Adrenal gland (tissue), 12 donors: ENCODE data around the gene GPR176. TPM values are rescaled to one million over a fixed set of nuclear protein-coding genes. Genes with fewer than 3 reads are reported as not detected.

Source experiments
- DNase-seq, 7 donors: peaks; one replicate each; pipeline ENCODE4 v3.0.0-alpha.2; 2019 to 2020
- H3K27ac ChIP-seq, 5 donors: fragments of 200-600 bp; sonication (generic) in 4 of 5; 1 replicate in 3 of 5; 2 replicates in 2 of 5; pipeline versions ENCODE4 v1.5.1 to v1.8.0; 2016 to 2020; ENCODE audit warnings: mild to moderate bottlenecking in 1 of 5
- H3K27me3 ChIP-seq: fragments of 200-600 bp; 2 replicates; pipeline ENCODE4 v1.8.0; 2021
- H3K36me3 ChIP-seq, 2 donors: fragments of 200-600 bp; replicated peaks in 1 of 2; 1 replicate in 1 of 2; 2 replicates in 1 of 2; pipeline versions ENCODE4 v1.5.1 to v1.8.0; 2018 to 2022
- H3K4me1 ChIP-seq, 2 donors: fragments of 200-600 bp; replicated peaks in 1 of 2; 1 replicate in 1 of 2; 2 replicates in 1 of 2; pipeline versions ENCODE4 v1.5.1 to v1.8.0; 2018 to 2021
- H3K4me3 ChIP-seq, 4 donors: fragments of 200-600 bp; sonication (generic) in 3 of 4; one replicate each; pipeline ENCODE4 v1.5.1; 2016 to 2018
- H3K9me3 ChIP-seq, 3 donors: fragments of 200-600 bp; sonication (generic) in 1 of 3; replicated peaks in 1 of 3; 1 replicate in 2 of 3; 2 replicates in 1 of 3; pipeline versions ENCODE4 v1.5.1 to v1.8.0; 2016 to 2021
- POLR2A ChIP-seq, 2 donors: fragments of 450-650 bp; IDR thresholded peaks; one replicate each; pipeline ENCODE4 v1.6.1; 2017; ENCODE audit warnings: antibody characterized with exemption in 2 of 2, mild to moderate bottlenecking in 2 of 2, moderate library complexity in 1 of 2
- WGBS, 4 donors: extraction: QIAGEN DNeasy Blood & Tissue Kit in 2 of 4; methylation state at CpG; one replicate each; pipeline versions ENCODE4 v1.1.5 to v1.1.7; 2013 to 2017; 5-methylcytosine and 5-hydroxymethylcytosine counted together
- intact Hi-C, 2 donors: fragments of 100-400 bp; cut with DNase I; formaldehyde crosslinking; loops; one replicate each; pipeline versions ENCODE4 v1.14.1 to v1.15.0; 2022 to 2023
- polyA plus RNA-seq, 3 donors: library from polyadenylated mRNA; stranded (reverse); fragments of 200-250 nt in 2 of 3; fragments of 350-450 nt in 1 of 3; fragmentation: Illumina TruSeq in 1 of 3; extraction: RNeasy Lipid Tissue Mini Kit (QIAGEN cat#74804) in 1 of 3; gene quantifications; one replicate each; pipeline ENCODE4 v1.2.3, GENCODE V29; 2013 to 2014
- total RNA-seq, 9 donors: library from RNA; depleted of rRNA in 4 of 9; stranded (reverse); fragments of >200 nt in 4 of 9; fragments of 120-200 nt in 1 of 9; fragmentation: NEBNext Ultra II Directional in 1 of 9; extraction: Animal tissue kit (Norgen Biotek cat#: 25700) in 1 of 9; gene quantifications; one replicate each; pipeline versions ENCODE4 v1.1.0 to v1.2.4, GENCODE V29; 2013 to 2023
- TF ChIP-seq, protein P1 (sequence below), 6 experiments: fragments of 450-650 bp in 4 of 6; fragments of 200-600 bp in 2 of 6; sonication (generic) in 1 of 6; IDR thresholded peaks; 1 replicate in 5 of 6; 2 replicates in 1 of 6; pipeline versions ENCODE4 v1.5.1 to v1.8.0; 2016 to 2021; ENCODE audit warnings: antibody characterized with exemption in 6 of 6, mild to moderate bottlenecking in 2 of 6, moderate library complexity in 1 of 6
- donor health status: healthy with polysubstance abuse.
- donor health status: Bipolar disorder and iron deficiency.
- donor health status: DM: yes; HTN: yes; CAD: no.
- donor health status: DM: no; HTN: no; CAD: no.
- donor health status: DM: no; HTN: no; CAD: no.
- donor health status: DM: yes; HTN: yes; CAD: no.

Gene GPR176
- total and polyA plus RNA-seq, 12 donors, result 1.4 to 12.7 (median 5.6) TPM

DNA sequence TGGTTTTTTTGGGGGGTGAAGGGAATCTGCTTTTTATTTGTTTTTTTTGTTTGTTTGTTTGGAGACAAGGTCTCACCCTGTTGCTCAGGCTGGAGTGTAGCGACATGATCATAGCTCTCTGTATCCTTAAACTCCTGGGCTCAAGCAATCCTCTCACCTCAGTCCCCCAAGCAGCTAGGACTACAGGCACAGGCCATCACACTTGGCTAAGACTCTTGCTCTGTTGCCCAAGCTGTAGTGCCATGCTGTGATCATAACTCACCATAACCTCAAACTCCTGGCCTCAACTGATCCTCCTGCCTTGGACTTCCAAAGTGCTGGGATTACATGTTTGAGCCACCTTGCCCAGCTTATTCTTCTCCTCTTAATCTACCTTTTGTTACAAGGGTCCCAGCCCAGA, 31.8 kb downstream of the GPR176 start:
- H3K27ac ChIP-seq, result no peak overlapping the region
- intact Hi-C loops, result loop anchor here in 1 of 2 donors (10.0 kb wide), 1 partner anchor 103 kb away; the partner anchor contains the start of gene FSIP1

DNA sequence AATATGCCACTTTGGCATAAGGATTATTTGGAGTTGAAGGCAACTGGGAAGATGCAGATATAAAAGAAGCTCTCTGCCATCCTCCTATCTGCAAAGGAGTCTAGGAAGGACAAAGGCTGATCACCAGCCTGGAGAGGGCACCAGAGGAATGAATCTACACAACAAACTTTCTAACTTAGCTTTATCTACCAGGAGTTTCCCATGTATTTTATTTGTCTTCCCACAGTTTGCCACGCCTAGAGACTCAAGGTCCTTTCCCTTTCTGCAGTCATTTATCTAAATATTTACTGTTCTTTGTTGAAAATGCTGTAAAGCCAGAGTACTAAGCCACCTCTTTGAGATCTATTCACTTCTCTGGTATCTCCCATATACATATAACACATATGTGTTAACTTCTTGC, 32.2 kb downstream of the GPR176 start:
- intact Hi-C loops, result loop anchor here in 1 of 2 donors (10.0 kb wide), 1 partner anchor 103 kb away; the partner anchor contains the start of gene FSIP1
- WGBS, 4 donors, result 0 to 26% (median 23%) methylated on average over 1 of the region's 1 CpG

More for the DNA sequence above, 31.8 kb downstream of the GPR176 start:
- Histone ChIP-seq H3K27me3 (no peaks in the 10 kb centered on the region), H3K36me3 (no peaks in the 10 kb centered on the region), H3K4me3 (no peak overlapping the region), H3K9me3 (no peaks in the 10 kb centered on the region), H3K4me1 (no peaks in the 10 kb centered on the region)
- TF ChIP-seq POLR2A (IDR thresholded peaks at IDR 0.05), result no peak
- TF ChIP-seq, protein P1, sequence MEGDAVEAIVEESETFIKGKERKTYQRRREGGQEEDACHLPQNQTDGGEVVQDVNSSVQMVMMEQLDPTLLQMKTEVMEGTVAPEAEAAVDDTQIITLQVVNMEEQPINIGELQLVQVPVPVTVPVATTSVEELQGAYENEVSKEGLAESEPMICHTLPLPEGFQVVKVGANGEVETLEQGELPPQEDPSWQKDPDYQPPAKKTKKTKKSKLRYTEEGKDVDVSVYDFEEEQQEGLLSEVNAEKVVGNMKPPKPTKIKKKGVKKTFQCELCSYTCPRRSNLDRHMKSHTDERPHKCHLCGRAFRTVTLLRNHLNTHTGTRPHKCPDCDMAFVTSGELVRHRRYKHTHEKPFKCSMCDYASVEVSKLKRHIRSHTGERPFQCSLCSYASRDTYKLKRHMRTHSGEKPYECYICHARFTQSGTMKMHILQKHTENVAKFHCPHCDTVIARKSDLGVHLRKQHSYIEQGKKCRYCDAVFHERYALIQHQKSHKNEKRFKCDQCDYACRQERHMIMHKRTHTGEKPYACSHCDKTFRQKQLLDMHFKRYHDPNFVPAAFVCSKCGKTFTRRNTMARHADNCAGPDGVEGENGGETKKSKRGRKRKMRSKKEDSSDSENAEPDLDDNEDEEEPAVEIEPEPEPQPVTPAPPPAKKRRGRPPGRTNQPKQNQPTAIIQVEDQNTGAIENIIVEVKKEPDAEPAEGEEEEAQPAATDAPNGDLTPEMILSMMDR (IDR thresholded peaks at IDR 0.05), result no peak
- DNase-seq, result no peak
- 70 to 93% (median 72%) methylated on average over 1 of the region's 1 CpG for WGBS, 4 donors

DNA sequence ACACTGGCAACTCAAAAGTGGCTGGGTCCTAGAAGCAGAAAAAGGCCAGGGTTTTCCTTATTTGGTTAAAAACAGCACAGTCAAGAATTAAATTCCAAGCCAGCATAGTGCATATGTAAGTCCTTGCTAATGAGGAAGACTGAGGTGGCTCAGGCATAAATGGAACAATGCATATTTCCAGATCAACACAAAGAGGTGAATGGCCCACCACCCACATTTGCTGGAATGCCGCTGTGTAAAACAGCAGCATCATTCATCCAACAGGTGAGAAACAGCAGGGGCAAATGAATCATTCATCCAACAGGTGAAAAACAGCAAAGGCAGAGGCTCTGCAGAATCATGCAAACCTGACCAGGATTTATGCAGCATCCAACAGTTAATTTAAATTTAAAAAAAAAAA, 32.9 kb downstream of the GPR176 start:
- intact Hi-C loops, result loop anchor here in 1 of 2 donors (10.0 kb wide), 1 partner anchor 102 kb away; the partner anchor contains the start of gene FSIP1

More for the DNA sequence above, 32.2 kb downstream of the GPR176 start:
- H3K27me3 ChIP-seq, result no peaks in the 10 kb centered on the region
- no peaks in the 10 kb centered on the region for H3K4me1 ChIP-seq
- no peaks in the 10 kb centered on the region for H3K9me3 ChIP-seq
- H3K36me3 ChIP-seq, result no peaks in the 10 kb centered on the region
- DNase-seq, result peak; percentile 49 to 74 (median 57)
- no peak overlapping the region for H3K27ac ChIP-seq
- TF ChIP-seq, protein P1 (IDR thresholded peaks at IDR 0.05), result peak; percentile 18 to 57 (median 50)
- TF ChIP-seq POLR2A (IDR thresholded peaks at IDR 0.05), result no peak
- no peak overlapping the region for H3K4me3 ChIP-seq

DNA sequence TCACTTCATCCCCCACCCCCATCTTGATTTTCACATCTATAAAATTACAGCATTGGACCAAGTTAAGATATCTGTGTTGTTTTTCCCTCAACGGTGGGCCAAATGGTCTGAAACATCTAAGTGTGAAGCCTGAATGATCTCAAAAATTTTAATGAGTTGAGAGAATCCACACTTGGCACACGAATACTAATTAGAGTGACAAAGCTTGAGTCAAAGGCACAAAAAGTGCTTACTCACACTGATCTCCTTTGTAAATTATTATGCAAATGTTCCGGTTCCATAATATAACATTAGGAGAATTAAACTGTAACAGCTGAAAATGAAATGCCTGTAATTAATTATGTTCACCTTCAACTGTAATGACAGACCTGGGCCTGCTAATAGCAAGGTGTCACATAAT, 33.6 kb downstream of the GPR176 start:
- Histone ChIP-seq H3K36me3 (no peaks in the 10 kb centered on the region), H3K4me1 (peaks cover 0 to 3% of the 10 kb centered on the region in 2 donors), H3K9me3 (no peaks in the 10 kb centered on the region), H3K4me3 (no peak overlapping the region), H3K27ac (no peak overlapping the region), H3K27me3 (no peaks in the 10 kb centered on the region)
- TF ChIP-seq, protein P1 (IDR thresholded peaks at IDR 0.05), result no peak
- TF ChIP-seq POLR2A (IDR thresholded peaks at IDR 0.05), result no peak
- no peak for DNase-seq
- 57 to 64% (median 60%) methylated on average over 3 of the region's 3 CpGs for WGBS, 4 donors
- intact Hi-C loops, result loop anchor here in 1 of 2 donors (10.0 kb wide), 1 partner anchor 102 kb away; the partner anchor contains the start of gene FSIP1

More for the DNA sequence above, 32.9 kb downstream of the GPR176 start:
- H3K4me1 ChIP-seq, result no peaks in the 10 kb centered on the region
- DNase-seq, result no peak
- H3K4me3 ChIP-seq, result no peak overlapping the region
- H3K9me3 ChIP-seq, result no peaks in the 10 kb centered on the region
- H3K27me3 ChIP-seq, result no peaks in the 10 kb centered on the region
- TF ChIP-seq POLR2A (IDR thresholded peaks at IDR 0.05), result no peak
- TF ChIP-seq, protein P1 (IDR thresholded peaks at IDR 0.05), result no peak
- no peaks in the 10 kb centered on the region for H3K36me3 ChIP-seq
- 45 to 63% (median 50%) methylated on average over 1 of the region's 1 CpG for WGBS, 4 donors
- H3K27ac ChIP-seq, result no peak overlapping the region
